HEK293 (cell line): ENCODE results near the gene WNT7B.
A peak's percentile ranks its signal among the peaks of the same experiment; 100 is the strongest.

Experiments
- CTCF ChIA-PET: fragments of 350-600 bp; formaldehyde crosslinking; extraction: SDS; loops from one replicate; lab custom pipeline; 2021; ENCODE audit warnings: antibody characterized with exemption; lab: Yijun Ruan, JAX
- POLR2A ChIA-PET: fragments of 300-600 bp; formaldehyde crosslinking; extraction: SDS; loops from one replicate; lab custom pipeline; 2020; ENCODE audit warnings: antibody characterized with exemption, inconsistent platforms; lab: Yijun Ruan, JAX
- H3K27ac ChIP-seq: fragments of 200-500 bp; sonication (Bioruptor generic); 2 replicates; pipeline ENCODE4 v1.5.1; 2014; ENCODE audit warnings: low read depth, low read length, control low read depth, inconsistent platforms; ENCODE audit errors: extremely low read depth
- H3K36me3 ChIP-seq, 2 experiments: fragments of 200-500 bp in 1 of 2; sonication (Bioruptor generic) in 1 of 2; 1 replicate in 1 of 2; 2 replicates in 1 of 2; pipeline ENCODE4 v1.5.1; 2014 to 2017; ENCODE audit warnings: inconsistent platforms in 2 of 2, low read length in 2 of 2; ENCODE audit not compliant: control insufficient read depth in 2 of 2, insufficient read depth in 1 of 2
- H3K4me1 ChIP-seq: fragments of 200-500 bp; sonication (Bioruptor generic); 2 replicates; pipeline ENCODE4 v1.5.1; 2014; ENCODE audit warnings: mild to moderate bottlenecking, low read length, inconsistent platforms; ENCODE audit not compliant: control insufficient read depth, insufficient read depth
- H3K4me3 ChIP-seq: 2 replicates; pipeline ENCODE4 v1.5.1; 2011; ENCODE audit warnings: low read depth, mild to moderate bottlenecking, control low read depth, low read length, moderate library complexity
- H3K9me3 ChIP-seq: fragments of 200-500 bp; sonication (Bioruptor generic); 2 replicates; pipeline ENCODE4 v1.5.1; 2014; ENCODE audit warnings: low read depth, low read length, inconsistent platforms; ENCODE audit not compliant: control insufficient read depth, insufficient read depth
- GLI4 ChIP-seq: fragments of 450-650 bp; formaldehyde crosslinking; IDR thresholded peaks from 2 replicates; pipeline ENCODE4 v1.5.1; 2016; ENCODE audit warnings: missing biosample characterization, missing genetic modification characterization
- HOXA7 ChIP-seq: sonication (generic); formaldehyde crosslinking; IDR thresholded peaks from 2 replicates; pipeline ENCODE4 v1.8.1; 2022; ENCODE audit warnings: missing genetic modification reagents, borderline replicate concordance
- HOXD13 ChIP-seq: sonication (generic); formaldehyde crosslinking; IDR thresholded peaks from 2 replicates; pipeline ENCODE4 v1.8.0; 2022; ENCODE audit warnings: missing genetic modification reagents, borderline replicate concordance
- PRDM1 ChIP-seq: fragments of 450-650 bp; formaldehyde crosslinking; IDR thresholded peaks from 2 replicates; pipeline ENCODE4; 2016; ENCODE audit warnings: missing biosample characterization, missing genetic modification characterization
- RBAK ChIP-seq: fragments of 450-650 bp; formaldehyde crosslinking; IDR thresholded peaks from 2 replicates; pipeline ENCODE4 v1.5.1; 2016; ENCODE audit warnings: missing biosample characterization, missing genetic modification characterization
- SALL2 ChIP-seq: fragments of 450-650 bp; formaldehyde crosslinking; IDR thresholded peaks from 2 replicates; pipeline ENCODE4 v1.5.0; 2017; ENCODE audit warnings: missing biosample characterization, mild to moderate bottlenecking, missing genetic modification characterization, borderline replicate concordance
- WT1 ChIP-seq: fragments of 450-650 bp; formaldehyde crosslinking; IDR thresholded peaks from 2 replicates; pipeline ENCODE4 v1.5.1; 2016; ENCODE audit warnings: missing biosample characterization, missing genetic modification characterization
- ZBTB1 ChIP-seq: fragments of 450-650 bp; formaldehyde crosslinking; IDR thresholded peaks from 2 replicates; pipeline ENCODE4 v1.5.1; 2016; ENCODE audit warnings: missing biosample characterization, missing genetic modification characterization
- ZBTB7A ChIP-seq: fragments of 450-650 bp; formaldehyde crosslinking; IDR thresholded peaks from 2 replicates; pipeline ENCODE4 v1.5.1; 2016; ENCODE audit warnings: low read depth, missing biosample characterization, missing genetic modification characterization
- ZFP3 ChIP-seq: fragments of 450-650 bp; formaldehyde crosslinking; IDR thresholded peaks from 2 replicates; pipeline ENCODE4 v1.5.1; 2016; ENCODE audit warnings: low read depth, missing biosample characterization, missing genetic modification characterization
- ZFP37 ChIP-seq: fragments of 450-650 bp; formaldehyde crosslinking; IDR thresholded peaks from 2 replicates; pipeline ENCODE4 v1.5.1; 2016; ENCODE audit warnings: missing biosample characterization, missing genetic modification characterization
- ZFP69B ChIP-seq: fragments of 450-650 bp; formaldehyde crosslinking; IDR thresholded peaks from 2 replicates; pipeline ENCODE4 v1.5.1; 2016; ENCODE audit warnings: missing biosample characterization, missing genetic modification characterization
- ZIC2 ChIP-seq: fragments of 450-650 bp; formaldehyde crosslinking; IDR thresholded peaks from 2 replicates; pipeline ENCODE4 v1.5.1; 2016; ENCODE audit warnings: missing biosample characterization, missing genetic modification characterization
- ZNF169 ChIP-seq: fragments of 450-650 bp; formaldehyde crosslinking; IDR thresholded peaks from 2 replicates; pipeline ENCODE4 v1.5.1; 2016; ENCODE audit warnings: missing biosample characterization, missing genetic modification characterization
- ZNF2 ChIP-seq: fragments of 450-650 bp; formaldehyde crosslinking; IDR thresholded peaks from 2 replicates; pipeline ENCODE4 v1.5.1; 2016; ENCODE audit warnings: missing biosample characterization, missing genetic modification characterization
- ZNF248 ChIP-seq: fragments of 450-650 bp; formaldehyde crosslinking; IDR thresholded peaks from 2 replicates; pipeline ENCODE4 v1.5.1; 2017; ENCODE audit warnings: missing biosample characterization, missing genetic modification characterization
- ZNF302 ChIP-seq: fragments of 450-650 bp; formaldehyde crosslinking; IDR thresholded peaks from 2 replicates; pipeline ENCODE4 v1.5.1; 2016; ENCODE audit warnings: missing biosample characterization, missing genetic modification characterization, low read depth
- ZNF426 ChIP-seq: fragments of 450-650 bp; formaldehyde crosslinking; IDR thresholded peaks from 2 replicates; pipeline ENCODE4 v1.5.1; 2017; ENCODE audit warnings: missing biosample characterization, missing genetic modification characterization, mild to moderate bottlenecking, inconsistent platforms, moderate library complexity
- ZNF549 ChIP-seq: fragments of 450-650 bp; IDR thresholded peaks from 2 replicates; pipeline ENCODE4 v1.5.1; 2018; ENCODE audit warnings: missing biosample characterization, missing genetic modification characterization, mild to moderate bottlenecking, inconsistent platforms, moderate library complexity
- ZNF560 ChIP-seq: fragments of 450-650 bp; formaldehyde crosslinking; IDR thresholded peaks from 2 replicates; pipeline ENCODE4 v1.5.1; 2017; ENCODE audit warnings: missing biosample characterization, missing genetic modification characterization, borderline replicate concordance
- ZNF561 ChIP-seq: fragments of 450-650 bp; IDR thresholded peaks from 2 replicates; pipeline ENCODE4 v1.5.1; 2018; ENCODE audit warnings: missing biosample characterization, missing genetic modification characterization, borderline replicate concordance
- ZNF624 ChIP-seq: fragments of 450-650 bp; formaldehyde crosslinking; IDR thresholded peaks from 2 replicates; pipeline ENCODE4 v1.5.1; 2017; ENCODE audit warnings: missing biosample characterization, missing genetic modification characterization
- ZNF629 ChIP-seq: fragments of 450-650 bp; formaldehyde crosslinking; IDR thresholded peaks from 2 replicates; pipeline ENCODE4 v1.5.1; 2017; ENCODE audit warnings: missing biosample characterization, missing genetic modification characterization
- ZNF670 ChIP-seq: fragments of 450-650 bp; formaldehyde crosslinking; IDR thresholded peaks from 2 replicates; pipeline ENCODE4 v1.5.1; 2016; ENCODE audit warnings: missing biosample characterization, missing genetic modification characterization, low read depth
- ZNF747 ChIP-seq: fragments of 450-650 bp; formaldehyde crosslinking; IDR thresholded peaks from 2 replicates; pipeline ENCODE4 v1.5.1; 2016; ENCODE audit warnings: missing biosample characterization, missing genetic modification characterization
- ZNF785 ChIP-seq: fragments of 450-650 bp; formaldehyde crosslinking; IDR thresholded peaks from 2 replicates; pipeline ENCODE4 v1.5.1; 2016; ENCODE audit warnings: missing biosample characterization, missing genetic modification characterization
- ZNF837 ChIP-seq: fragments of 450-650 bp; formaldehyde crosslinking; IDR thresholded peaks from 2 replicates; pipeline ENCODE4 v1.5.1; 2016; ENCODE audit warnings: missing biosample characterization, missing genetic modification characterization
- TF ChIP-seq, protein P1 (sequence below): fragments of 450-650 bp; formaldehyde crosslinking; IDR thresholded peaks from 2 replicates; pipeline ENCODE4 v1.5.1; 2017; ENCODE audit warnings: missing biosample characterization, missing genetic modification characterization
- TF ChIP-seq, protein P2 (sequence below): fragments of 450-650 bp; formaldehyde crosslinking; IDR thresholded peaks from 2 replicates; pipeline ENCODE4 v1.5.1; 2016; ENCODE audit warnings: missing biosample characterization, missing genetic modification characterization, borderline replicate concordance
- TF ChIP-seq, protein P3 (sequence below): fragments of 450-650 bp; formaldehyde crosslinking; IDR thresholded peaks from 2 replicates; pipeline ENCODE4 v1.5.1; 2017; ENCODE audit warnings: missing biosample characterization, missing genetic modification characterization
- TF ChIP-seq, protein P4 (sequence below): fragments of 450-650 bp; formaldehyde crosslinking; IDR thresholded peaks from 2 replicates; pipeline ENCODE4 v1.5.1; 2017; ENCODE audit warnings: missing biosample characterization, missing genetic modification characterization

Gene WNT7B

DNA sequence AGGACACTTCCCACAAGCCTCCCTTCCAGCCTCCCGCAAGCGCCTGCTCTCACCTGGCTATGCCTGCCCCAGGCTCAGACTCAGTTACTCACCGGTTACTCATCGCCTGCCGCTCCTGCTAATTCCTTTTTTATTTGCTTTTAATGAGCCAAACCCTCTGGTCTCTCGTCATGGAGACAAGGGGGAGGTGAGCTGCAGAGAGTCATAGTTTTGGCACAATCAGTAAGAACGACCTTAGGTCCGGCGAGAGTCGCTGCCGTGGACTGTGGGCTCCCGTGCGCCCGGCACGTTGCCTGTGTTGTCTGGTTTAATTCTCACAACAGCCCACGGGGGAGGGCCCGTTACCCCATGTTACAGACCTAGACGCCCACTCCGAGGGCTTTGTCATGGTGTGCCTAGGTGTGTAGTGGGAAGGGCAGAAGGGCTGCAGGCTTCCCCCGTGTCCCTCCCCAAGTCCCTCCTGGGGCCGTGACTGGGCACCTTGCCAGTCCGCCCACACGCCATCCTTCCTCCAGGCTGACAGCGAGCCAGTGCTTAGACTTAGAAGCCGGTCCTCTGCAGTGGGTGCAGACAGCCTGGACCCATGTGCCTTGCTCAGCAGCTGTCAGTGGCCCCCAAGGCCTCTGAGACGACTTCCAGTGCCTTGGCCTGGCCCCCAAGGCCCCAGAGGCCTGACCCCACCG is 42.2 kb downstream of the WNT7B start:
- Histone ChIP-seq H3K36me3 (no peaks in the 10 kb centered on the region), H3K4me1 (peaks cover 13% of the 10 kb centered on the region), H3K9me3 (no peaks in the 10 kb centered on the region), H3K27ac (no peak overlapping the region), H3K4me3 (peak overlapping the region; percentile 23)
- ChIA-PET POLR2A (no interaction called here), CTCF (interaction anchor here (0.6 to 0.7 kb wide), 2 partner anchors 71 to 1237 kb away, joined by 3 to 4 read pairs; no protein-coding TSS in a partner anchor)
- TF ChIP-seq ZNF560 (tag by site-specific recombination) = no peak
- no peak for TF ChIP-seq ZNF248 (tag by site-specific recombination)
- TF ChIP-seq ZNF624 = no peak
- TF ChIP-seq ZFP3 = no peak
- no peak for TF ChIP-seq ZFP69B (tag by site-specific recombination)
- no peak for TF ChIP-seq ZNF169 (tag by site-specific recombination)
- no peak for TF ChIP-seq PRDM1 (tag by site-specific recombination)
- TF ChIP-seq ZNF2 (tag by site-specific recombination) = 0 out of 2 replicates have a peak, but pooled peaks have one; percentile 28
- no peak for TF ChIP-seq HOXD13 (CRISPR knock-in tag)
- TF ChIP-seq ZNF629 (tag by site-specific recombination) = peak; percentile 66
- no peak for TF ChIP-seq HOXA7 (CRISPR knock-in tag)
- TF ChIP-seq, protein P1, sequence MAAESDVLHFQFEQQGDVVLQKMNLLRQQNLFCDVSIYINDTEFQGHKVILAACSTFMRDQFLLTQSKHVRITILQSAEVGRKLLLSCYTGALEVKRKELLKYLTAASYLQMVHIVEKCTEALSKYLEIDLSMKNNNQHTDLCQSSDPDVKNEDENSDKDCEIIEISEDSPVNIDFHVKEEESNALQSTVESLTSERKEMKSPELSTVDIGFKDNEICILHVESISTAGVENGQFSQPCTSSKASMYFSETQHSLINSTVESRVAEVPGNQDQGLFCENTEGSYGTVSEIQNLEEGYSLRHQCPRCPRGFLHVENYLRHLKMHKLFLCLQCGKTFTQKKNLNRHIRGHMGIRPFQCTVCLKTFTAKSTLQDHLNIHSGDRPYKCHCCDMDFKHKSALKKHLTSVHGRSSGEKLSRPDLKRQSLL (tag by site-specific recombination) = 0 out of 2 replicates have a peak, but pooled peaks have one; percentile 4
- TF ChIP-seq ZNF549 (tag by site-specific recombination) = no peak
- peak; percentile 30; the same call in 1 of the 2 replicates for TF ChIP-seq ZIC2 (tag by site-specific recombination)
- TF ChIP-seq WT1 = peak; percentile 47; the same call in 1 of the 2 replicates
- no peak for TF ChIP-seq ZNF561 (tag by site-specific recombination)
- TF ChIP-seq, protein P2, sequence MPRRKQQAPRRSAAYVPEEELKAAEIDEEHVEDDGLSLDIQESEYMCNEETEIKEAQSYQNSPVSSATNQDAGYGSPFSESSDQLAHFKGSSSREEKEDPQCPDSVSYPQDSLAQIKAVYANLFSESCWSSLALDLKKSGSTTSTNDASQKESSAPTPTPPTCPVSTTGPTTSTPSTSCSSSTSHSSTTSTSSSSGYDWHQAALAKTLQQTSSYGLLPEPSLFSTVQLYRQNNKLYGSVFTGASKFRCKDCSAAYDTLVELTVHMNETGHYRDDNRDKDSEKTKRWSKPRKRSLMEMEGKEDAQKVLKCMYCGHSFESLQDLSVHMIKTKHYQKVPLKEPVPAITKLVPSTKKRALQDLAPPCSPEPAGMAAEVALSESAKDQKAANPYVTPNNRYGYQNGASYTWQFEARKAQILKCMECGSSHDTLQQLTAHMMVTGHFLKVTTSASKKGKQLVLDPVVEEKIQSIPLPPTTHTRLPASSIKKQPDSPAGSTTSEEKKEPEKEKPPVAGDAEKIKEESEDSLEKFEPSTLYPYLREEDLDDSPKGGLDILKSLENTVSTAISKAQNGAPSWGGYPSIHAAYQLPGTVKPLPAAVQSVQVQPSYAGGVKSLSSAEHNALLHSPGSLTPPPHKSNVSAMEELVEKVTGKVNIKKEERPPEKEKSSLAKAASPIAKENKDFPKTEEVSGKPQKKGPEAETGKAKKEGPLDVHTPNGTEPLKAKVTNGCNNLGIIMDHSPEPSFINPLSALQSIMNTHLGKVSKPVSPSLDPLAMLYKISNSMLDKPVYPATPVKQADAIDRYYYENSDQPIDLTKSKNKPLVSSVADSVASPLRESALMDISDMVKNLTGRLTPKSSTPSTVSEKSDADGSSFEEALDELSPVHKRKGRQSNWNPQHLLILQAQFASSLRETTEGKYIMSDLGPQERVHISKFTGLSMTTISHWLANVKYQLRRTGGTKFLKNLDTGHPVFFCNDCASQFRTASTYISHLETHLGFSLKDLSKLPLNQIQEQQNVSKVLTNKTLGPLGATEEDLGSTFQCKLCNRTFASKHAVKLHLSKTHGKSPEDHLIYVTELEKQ (tag by site-specific recombination) = 0 out of 2 replicates have a peak, but pooled peaks have one; percentile 65
- no peak for TF ChIP-seq GLI4 (tag by site-specific recombination)
- TF ChIP-seq SALL2 = no peak
- no peak for TF ChIP-seq ZFP37 (tag by site-specific recombination)
- no peak for TF ChIP-seq ZNF747 (tag by site-specific recombination)
- TF ChIP-seq ZNF670 (tag by site-specific recombination) = no peak
- TF ChIP-seq, protein P3, sequence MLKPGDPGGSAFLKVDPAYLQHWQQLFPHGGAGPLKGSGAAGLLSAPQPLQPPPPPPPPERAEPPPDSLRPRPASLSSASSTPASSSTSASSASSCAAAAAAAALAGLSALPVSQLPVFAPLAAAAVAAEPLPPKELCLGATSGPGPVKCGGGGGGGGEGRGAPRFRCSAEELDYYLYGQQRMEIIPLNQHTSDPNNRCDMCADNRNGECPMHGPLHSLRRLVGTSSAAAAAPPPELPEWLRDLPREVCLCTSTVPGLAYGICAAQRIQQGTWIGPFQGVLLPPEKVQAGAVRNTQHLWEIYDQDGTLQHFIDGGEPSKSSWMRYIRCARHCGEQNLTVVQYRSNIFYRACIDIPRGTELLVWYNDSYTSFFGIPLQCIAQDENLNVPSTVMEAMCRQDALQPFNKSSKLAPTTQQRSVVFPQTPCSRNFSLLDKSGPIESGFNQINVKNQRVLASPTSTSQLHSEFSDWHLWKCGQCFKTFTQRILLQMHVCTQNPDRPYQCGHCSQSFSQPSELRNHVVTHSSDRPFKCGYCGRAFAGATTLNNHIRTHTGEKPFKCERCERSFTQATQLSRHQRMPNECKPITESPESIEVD = no peak
- TF ChIP-seq, protein P4, sequence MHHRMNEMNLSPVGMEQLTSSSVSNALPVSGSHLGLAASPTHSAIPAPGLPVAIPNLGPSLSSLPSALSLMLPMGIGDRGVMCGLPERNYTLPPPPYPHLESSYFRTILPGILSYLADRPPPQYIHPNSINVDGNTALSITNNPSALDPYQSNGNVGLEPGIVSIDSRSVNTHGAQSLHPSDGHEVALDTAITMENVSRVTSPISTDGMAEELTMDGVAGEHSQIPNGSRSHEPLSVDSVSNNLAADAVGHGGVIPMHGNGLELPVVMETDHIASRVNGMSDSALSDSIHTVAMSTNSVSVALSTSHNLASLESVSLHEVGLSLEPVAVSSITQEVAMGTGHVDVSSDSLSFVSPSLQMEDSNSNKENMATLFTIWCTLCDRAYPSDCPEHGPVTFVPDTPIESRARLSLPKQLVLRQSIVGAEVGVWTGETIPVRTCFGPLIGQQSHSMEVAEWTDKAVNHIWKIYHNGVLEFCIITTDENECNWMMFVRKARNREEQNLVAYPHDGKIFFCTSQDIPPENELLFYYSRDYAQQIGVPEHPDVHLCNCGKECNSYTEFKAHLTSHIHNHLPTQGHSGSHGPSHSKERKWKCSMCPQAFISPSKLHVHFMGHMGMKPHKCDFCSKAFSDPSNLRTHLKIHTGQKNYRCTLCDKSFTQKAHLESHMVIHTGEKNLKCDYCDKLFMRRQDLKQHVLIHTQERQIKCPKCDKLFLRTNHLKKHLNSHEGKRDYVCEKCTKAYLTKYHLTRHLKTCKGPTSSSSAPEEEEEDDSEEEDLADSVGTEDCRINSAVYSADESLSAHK (tag by site-specific recombination) = no peak
- no peak for TF ChIP-seq ZBTB7A
- no peak for TF ChIP-seq RBAK (tag by site-specific recombination)
- TF ChIP-seq ZNF785 (tag by site-specific recombination) = no peak
- TF ChIP-seq ZNF426 (tag by site-specific recombination) = no peak
- TF ChIP-seq ZBTB1 (tag by site-specific recombination) = no peak
- TF ChIP-seq ZNF302 (tag by site-specific recombination) = no peak
- no peak for TF ChIP-seq ZNF837 (tag by site-specific recombination)
